HEK293T (cell line): ENCODE results near the gene MYD88.

Source experiments
- CTCF ChIA-PET: fragments of 350-600 bp; formaldehyde crosslinking; extraction: SDS; loops from one replicate; lab custom pipeline; 2021; ENCODE audit warnings: antibody characterized with exemption, inconsistent platforms; lab: Yijun Ruan, JAX
- POLR2A ChIA-PET: fragments of 350-600 bp; formaldehyde crosslinking; extraction: SDS; loops from one replicate; lab custom pipeline; 2020; ENCODE audit warnings: antibody characterized with exemption, inconsistent platforms; lab: Yijun Ruan, JAX
- DNase-seq: peaks from one replicate; pipeline ENCODE4 v3.0.0; 2012; ENCODE audit warnings: mixed read lengths; ENCODE audit errors: extremely low spot score
- ARNT ChIP-seq: fragments of 450-650 bp; IDR thresholded peaks from 2 replicates; pipeline ENCODE4 v1.6.1; 2017; ENCODE audit warnings: mild to moderate bottlenecking
- BHLHE40 ChIP-seq: fragments of 450-650 bp; IDR thresholded peaks from 2 replicates; pipeline ENCODE4 v1.6.1; 2016; ENCODE audit warnings: mild to moderate bottlenecking, moderate library complexity, borderline replicate concordance
- CTBP1 ChIP-seq: fragments of 450-650 bp; IDR thresholded peaks from 2 replicates; pipeline ENCODE4 v1.6.1; 2016; ENCODE audit warnings: borderline replicate concordance
- ELF4 ChIP-seq: fragments of 450-650 bp; IDR thresholded peaks from 2 replicates; pipeline ENCODE4 v1.6.1; 2017; ENCODE audit warnings: antibody characterized with exemption
- FOXA1 ChIP-seq: fragments of 450-650 bp; IDR thresholded peaks from 2 replicates; pipeline ENCODE4 v1.6.1; 2016; ENCODE audit warnings: mild to moderate bottlenecking
- FOXK2 ChIP-seq: fragments of 450-650 bp; IDR thresholded peaks from 2 replicates; pipeline ENCODE4 v1.6.1; 2016; ENCODE audit warnings: mild to moderate bottlenecking
- FOXM1 ChIP-seq: fragments of 450-650 bp; IDR thresholded peaks from 2 replicates; pipeline ENCODE4 v1.6.1; 2017; ENCODE audit warnings: mild to moderate bottlenecking, borderline replicate concordance
- HDGF ChIP-seq: fragments of 450-650 bp; IDR thresholded peaks from 2 replicates; pipeline ENCODE4 v1.6.1; 2017; ENCODE audit warnings: antibody characterized with exemption, borderline replicate concordance
- L3MBTL2 ChIP-seq: fragments of 450-650 bp; conservative IDR thresholded peaks from 2 replicates; pipeline ENCODE4 v1.6.1; 2016; ENCODE audit warnings: mild to moderate bottlenecking
- LEF1 ChIP-seq: fragments of 450-650 bp; IDR thresholded peaks from 2 replicates; pipeline ENCODE4 v1.6.1; 2017; ENCODE audit warnings: mild to moderate bottlenecking, borderline replicate concordance
- NFRKB ChIP-seq: fragments of 450-650 bp; IDR thresholded peaks from 2 replicates; pipeline ENCODE4 v1.6.1; 2016; ENCODE audit warnings: mild to moderate bottlenecking, moderate library complexity
- PKNOX1 ChIP-seq: fragments of 450-650 bp; IDR thresholded peaks from 2 replicates; pipeline ENCODE4 v1.6.1; 2016
- SP1 ChIP-seq: fragments of 450-650 bp; IDR thresholded peaks from 2 replicates; pipeline ENCODE4 v1.6.1; 2017
- SUZ12 ChIP-seq: fragments of 450-650 bp; IDR thresholded peaks from 2 replicates; pipeline ENCODE4 v1.6.1; 2016; ENCODE audit warnings: mild to moderate bottlenecking
- TARDBP ChIP-seq: fragments of 450-650 bp; IDR thresholded peaks from 2 replicates; pipeline ENCODE4 v1.6.1; 2016
- ZNF384 ChIP-seq: fragments of 450-650 bp; IDR thresholded peaks from 2 replicates; pipeline ENCODE4 v1.6.1; 2016

MYD88 gene

DNA sequence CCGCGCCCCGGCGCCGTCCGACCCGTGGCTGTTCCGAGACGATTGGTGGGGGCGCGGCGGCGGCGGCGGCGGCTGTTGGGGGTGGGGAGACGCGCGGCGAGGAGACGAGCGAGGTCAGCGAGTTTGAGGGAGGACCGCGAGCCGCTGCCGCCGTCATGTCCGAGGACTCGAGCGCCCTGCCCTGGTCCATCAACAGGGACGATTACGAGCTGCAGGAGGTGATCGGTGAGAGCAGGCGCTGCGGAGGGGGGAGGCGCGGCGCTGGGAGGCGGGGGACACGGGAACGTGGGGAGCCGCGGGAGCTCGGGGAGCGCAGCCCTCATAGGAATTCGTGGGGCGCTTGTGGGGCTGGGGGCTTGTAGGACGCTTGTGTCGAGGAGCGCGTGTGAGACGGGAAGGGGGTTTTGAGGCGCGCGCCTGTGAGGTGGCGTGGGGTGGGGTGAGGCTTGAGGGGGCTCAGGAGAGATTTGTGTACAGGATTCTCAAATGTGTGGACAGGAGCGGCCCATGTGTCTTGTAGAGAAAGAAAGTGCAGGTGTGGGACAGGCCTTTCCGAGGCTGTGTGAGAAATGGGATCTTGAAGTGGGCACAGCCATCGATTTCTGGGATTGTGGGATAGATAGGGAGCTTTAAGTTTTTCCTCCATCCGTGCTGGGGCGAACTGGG, 27.4 kb downstream of the MYD88 start:
- no peak for DNase-seq
- CTCF ChIA-PET = no interaction called here
- 0 out of 2 replicates have a peak, but pooled peaks have one; percentile 48 for TF ChIP-seq TARDBP
- no peak for TF ChIP-seq NFRKB
- no peak for TF ChIP-seq FOXA1
- TF ChIP-seq L3MBTL2 = no peak
- POLR2A ChIA-PET = interaction anchor here (0.9 to 4.6 kb wide), 9 partner anchors 12 to 145 kb away, joined by 3 to 39 read pairs (median 7); partner anchors contain the start of genes ACAA1 and MYD88

GRCh38 chr3:38167591-38167990, 29.1 kb downstream of the MYD88 start:
- ChIA-PET POLR2A (no interaction called here), CTCF (interaction anchor here (0.6 to 0.7 kb wide), 2 partner anchors 31 to 99 kb away, joined by 3 to 8 read pairs; no protein-coding TSS in a partner anchor)
- no peak for TF ChIP-seq SP1
- no peak for TF ChIP-seq ARNT
- TF ChIP-seq CTBP1 = no peak
- TF ChIP-seq SUZ12 = no peak
- no peak for TF ChIP-seq FOXM1
- TF ChIP-seq LEF1 = no peak
- no peak for TF ChIP-seq ELF4
- TF ChIP-seq BHLHE40 = no peak
- TF ChIP-seq TARDBP = no peak
- TF ChIP-seq NFRKB = no peak
- TF ChIP-seq L3MBTL2 = no peak
- no peak for TF ChIP-seq FOXK2
- DNase-seq = no peak

- ChIA-PET POLR2A (no interaction called here), CTCF (no interaction called here)
- no peak for DNase-seq
Measured at GRCh38 chr3:38168151-38169026, 29.9 kb downstream of the MYD88 start.

GRCh38 chr3:38169027-38169317, 30.5 kb downstream of the MYD88 start:
- DNase-seq = no peak
- TF ChIP-seq TARDBP = no peak
- no peak for TF ChIP-seq BHLHE40
- no peak for TF ChIP-seq PKNOX1
- TF ChIP-seq LEF1 = no peak
- no peak for TF ChIP-seq FOXM1
- TF ChIP-seq ELF4 = no peak
- TF ChIP-seq SUZ12 = no peak
- TF ChIP-seq SP1 = no peak
- TF ChIP-seq ARNT = no peak
- no peak for TF ChIP-seq ZNF384
- TF ChIP-seq FOXA1 = no peak
- TF ChIP-seq L3MBTL2 = no peak
- no peak for TF ChIP-seq CTBP1
- TF ChIP-seq HDGF = no peak
- no peak for TF ChIP-seq NFRKB
- TF ChIP-seq FOXK2 = no peak
- POLR2A ChIA-PET = no interaction called here
- CTCF ChIA-PET = no interaction called here

More at GRCh38 chr3:38168151-38169026, 29.9 kb downstream of the MYD88 start:
- no peak for TF ChIP-seq CTBP1
- TF ChIP-seq ZNF384 = no peak
- no peak for TF ChIP-seq HDGF

GRCh38 chr3:38170722-38171121, 32.3 kb downstream of the MYD88 start:
- CTCF ChIA-PET = interaction anchor here (0.8 kb wide), 1 partner anchor 10 kb away, joined by 3 read pairs; no protein-coding TSS in a partner anchor
- DNase-seq = no peak
- POLR2A ChIA-PET = no interaction called here
- TF ChIP-seq NFRKB = no peak
- no peak for TF ChIP-seq CTBP1
- no peak for TF ChIP-seq SUZ12
- no peak for TF ChIP-seq ELF4
- TF ChIP-seq LEF1 = no peak
- no peak for TF ChIP-seq SP1
- TF ChIP-seq ARNT = no peak
- TF ChIP-seq FOXM1 = no peak
- no peak for TF ChIP-seq PKNOX1
- no peak for TF ChIP-seq FOXK2
- no peak for TF ChIP-seq HDGF
- no peak for TF ChIP-seq FOXA1
- no peak for TF ChIP-seq TARDBP
- TF ChIP-seq ZNF384 = no peak
- TF ChIP-seq BHLHE40 = no peak
- TF ChIP-seq L3MBTL2 = no peak

DNA sequence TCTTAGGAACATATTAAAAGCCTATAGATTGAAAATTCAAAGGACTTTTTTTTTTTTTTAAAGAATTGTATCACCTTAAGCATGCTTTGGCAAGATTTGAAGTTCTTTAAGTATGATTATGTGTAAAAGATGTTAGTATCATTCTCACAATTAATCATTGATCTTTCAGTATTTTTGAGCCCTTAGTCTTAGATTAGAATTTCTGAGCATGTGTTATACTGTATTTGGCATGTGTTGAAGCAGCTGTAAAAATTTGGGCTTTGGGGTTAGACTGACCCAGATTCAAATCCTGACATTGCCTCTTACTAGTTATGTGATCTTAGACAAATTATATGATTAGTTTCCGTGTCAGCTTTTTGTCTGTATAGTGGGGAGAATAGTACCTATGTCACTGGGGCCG, 33.2 kb downstream of the MYD88 start:
- POLR2A ChIA-PET = no interaction called here
- no peak for DNase-seq
- TF ChIP-seq LEF1 (no peak), L3MBTL2 (no peak), NFRKB (no peak), HDGF (no peak), SUZ12 (no peak), ZNF384 (no peak), SP1 (no peak), FOXA1 (no peak), FOXM1 (no peak), CTBP1 (no peak), FOXK2 (no peak), PKNOX1 (no peak), ARNT (no peak), BHLHE40 (no peak), TARDBP (no peak), ELF4 (no peak)
- CTCF ChIA-PET = interaction anchor here (0.8 kb wide), 1 partner anchor 9 kb away, joined by 3 read pairs; no protein-coding TSS in a partner anchor
